Measurements from ENCODE around the gene CAMKV. TPM values are rescaled to one million over a fixed set of nuclear protein-coding genes. Genes with fewer than 3 reads are reported as not detected.
A peak's percentile ranks its signal among the peaks of the same experiment; 100 is the strongest.

Gene CAMKV
- total RNA-seq, 2 donors from 2014 or later, result 0.75 to 7.1 TPM

DNA sequence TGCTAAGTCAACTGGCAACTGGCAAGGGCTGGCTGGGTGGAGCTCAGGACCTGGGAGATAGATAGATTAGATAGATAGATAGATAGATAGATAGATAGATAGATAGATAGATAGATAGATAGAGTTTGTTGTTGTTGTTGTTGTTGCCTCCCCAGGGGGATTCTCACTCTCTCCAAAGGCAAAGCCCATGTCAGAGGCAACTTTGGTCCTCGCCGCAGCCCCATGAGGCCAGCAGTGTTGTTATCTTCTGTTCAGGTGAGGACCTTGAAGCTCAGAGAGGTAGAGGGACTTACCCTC, 41.4 kb upstream of the CAMKV start:
- Mint-ChIP-seq H3K4me1 (peaks cover 42% of the 10 kb centered on the region), H3K27ac (no peak overlapping the region), H3K9me3 (no peaks in the 10 kb centered on the region), H3K4me3 (no peak overlapping the region), H3K36me3 (ENCODE audit: low read depth) (no peaks in the 10 kb centered on the region), H3K27me3 (ENCODE audit: insufficient read depth) (peaks cover 15% of the 10 kb centered on the region)
- H3K27ac ChIP-seq (ENCODE audit: low read depth, low read length), result no peak overlapping the region
- no peaks in the 10 kb centered on the region for H3K9me3 ChIP-seq (ENCODE audit: control insufficient read depth, low read length)
- DNase-seq, result no peak
- no peaks in the 10 kb centered on the region for H3K36me3 ChIP-seq (ENCODE audit: control insufficient read depth, insufficient read depth, low read length)
- no peak overlapping the region for H3K4me3 ChIP-seq (ENCODE audit: low read length)
- H3K27me3 ChIP-seq (ENCODE audit: control insufficient read depth, insufficient read depth, low read length, poor library complexity, severe bottlenecking), result no peaks in the 10 kb centered on the region
- 93 to 96% methylated on average over 2 of the region's 2 CpGs for WGBS, 2 experiments (ENCODE audit: insufficient coverage in 1 of 2, insufficient read length in 1 of 2)
- H3K9ac ChIP-seq (ENCODE audit: extremely low read depth, low read length, poor library complexity, severe bottlenecking), result no peak overlapping the region
- peaks cover 26% of the 10 kb centered on the region for H3K4me1 ChIP-seq (ENCODE audit: control insufficient read depth, insufficient read depth, low read length)
- TF ChIP-seq, protein P1, sequence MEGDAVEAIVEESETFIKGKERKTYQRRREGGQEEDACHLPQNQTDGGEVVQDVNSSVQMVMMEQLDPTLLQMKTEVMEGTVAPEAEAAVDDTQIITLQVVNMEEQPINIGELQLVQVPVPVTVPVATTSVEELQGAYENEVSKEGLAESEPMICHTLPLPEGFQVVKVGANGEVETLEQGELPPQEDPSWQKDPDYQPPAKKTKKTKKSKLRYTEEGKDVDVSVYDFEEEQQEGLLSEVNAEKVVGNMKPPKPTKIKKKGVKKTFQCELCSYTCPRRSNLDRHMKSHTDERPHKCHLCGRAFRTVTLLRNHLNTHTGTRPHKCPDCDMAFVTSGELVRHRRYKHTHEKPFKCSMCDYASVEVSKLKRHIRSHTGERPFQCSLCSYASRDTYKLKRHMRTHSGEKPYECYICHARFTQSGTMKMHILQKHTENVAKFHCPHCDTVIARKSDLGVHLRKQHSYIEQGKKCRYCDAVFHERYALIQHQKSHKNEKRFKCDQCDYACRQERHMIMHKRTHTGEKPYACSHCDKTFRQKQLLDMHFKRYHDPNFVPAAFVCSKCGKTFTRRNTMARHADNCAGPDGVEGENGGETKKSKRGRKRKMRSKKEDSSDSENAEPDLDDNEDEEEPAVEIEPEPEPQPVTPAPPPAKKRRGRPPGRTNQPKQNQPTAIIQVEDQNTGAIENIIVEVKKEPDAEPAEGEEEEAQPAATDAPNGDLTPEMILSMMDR (conservative IDR thresholded peaks at IDR 0.05), result no peak

DNA sequence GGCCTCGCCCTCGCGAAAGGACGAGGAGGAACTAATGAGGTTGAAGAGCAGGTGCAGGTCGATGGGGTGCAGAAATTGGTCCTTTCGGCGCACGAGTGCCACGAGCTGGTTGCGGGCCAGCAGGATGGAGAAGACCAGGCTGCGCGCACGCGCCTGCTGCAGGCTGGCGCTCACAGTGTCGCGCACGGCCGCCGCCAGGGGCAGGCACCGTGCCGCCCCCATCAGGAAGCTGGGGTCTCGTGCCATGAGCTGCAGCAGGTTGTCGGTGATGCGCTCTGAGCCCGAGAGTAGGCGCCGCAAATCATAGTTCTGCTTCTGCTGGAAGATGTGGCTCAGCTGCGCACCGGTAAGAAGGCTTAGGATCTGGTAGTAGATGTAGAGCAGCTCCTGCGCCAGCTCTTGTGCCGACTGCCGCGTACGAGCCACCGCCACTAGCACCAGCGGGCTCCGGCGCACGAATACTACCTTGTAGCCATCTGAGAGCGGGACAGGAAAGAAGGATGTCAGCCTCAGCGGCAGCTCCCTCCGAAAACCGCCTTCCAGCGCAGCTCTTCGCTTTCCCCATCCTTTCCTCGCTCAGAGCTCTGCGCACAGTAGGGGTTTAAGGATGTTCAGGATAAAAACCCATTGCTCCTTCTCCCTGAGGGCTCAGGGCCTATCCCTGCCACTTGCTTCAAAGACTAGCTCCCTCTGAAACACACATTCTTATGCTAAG, 40.9 kb upstream of the CAMKV start:
- H3K27ac Mint-ChIP-seq, result no peak overlapping the region
- Histone ChIP-seq H3K9ac (ENCODE audit: extremely low read depth, low read length, poor library complexity, severe bottlenecking) (no peak overlapping the region), H3K27me3 (ENCODE audit: control insufficient read depth, insufficient read depth, low read length, poor library complexity, severe bottlenecking) (no peaks in the 10 kb centered on the region), H3K36me3 (ENCODE audit: control insufficient read depth, insufficient read depth, low read length) (no peaks in the 10 kb centered on the region), H3K27ac (ENCODE audit: low read depth, low read length) (no peak overlapping the region), H3K9me3 (ENCODE audit: control insufficient read depth, low read length) (no peaks in the 10 kb centered on the region), H3K4me3 (ENCODE audit: low read length) (no peak overlapping the region), H3K4me1 (ENCODE audit: control insufficient read depth, insufficient read depth, low read length) (peaks cover 28% of the 10 kb centered on the region)
- DNase-seq, result peak; percentile 89
- peaks cover 46% of the 10 kb centered on the region for H3K4me1 Mint-ChIP-seq
- peak overlapping the region; percentile 41 for H3K4me3 Mint-ChIP-seq
- TF ChIP-seq, protein P1 (conservative IDR thresholded peaks at IDR 0.05), result peak; percentile 76
- no peaks in the 10 kb centered on the region for H3K9me3 Mint-ChIP-seq
- peaks cover 15% of the 10 kb centered on the region for H3K27me3 Mint-ChIP-seq (ENCODE audit: insufficient read depth)
- no peaks in the 10 kb centered on the region for H3K36me3 Mint-ChIP-seq (ENCODE audit: low read depth)
- WGBS, 2 experiments (ENCODE audit: insufficient coverage in 1 of 2, insufficient read length in 1 of 2), result 39 to 90% methylated on average over 34 to 48 of the region's 48 CpGs

DNA sequence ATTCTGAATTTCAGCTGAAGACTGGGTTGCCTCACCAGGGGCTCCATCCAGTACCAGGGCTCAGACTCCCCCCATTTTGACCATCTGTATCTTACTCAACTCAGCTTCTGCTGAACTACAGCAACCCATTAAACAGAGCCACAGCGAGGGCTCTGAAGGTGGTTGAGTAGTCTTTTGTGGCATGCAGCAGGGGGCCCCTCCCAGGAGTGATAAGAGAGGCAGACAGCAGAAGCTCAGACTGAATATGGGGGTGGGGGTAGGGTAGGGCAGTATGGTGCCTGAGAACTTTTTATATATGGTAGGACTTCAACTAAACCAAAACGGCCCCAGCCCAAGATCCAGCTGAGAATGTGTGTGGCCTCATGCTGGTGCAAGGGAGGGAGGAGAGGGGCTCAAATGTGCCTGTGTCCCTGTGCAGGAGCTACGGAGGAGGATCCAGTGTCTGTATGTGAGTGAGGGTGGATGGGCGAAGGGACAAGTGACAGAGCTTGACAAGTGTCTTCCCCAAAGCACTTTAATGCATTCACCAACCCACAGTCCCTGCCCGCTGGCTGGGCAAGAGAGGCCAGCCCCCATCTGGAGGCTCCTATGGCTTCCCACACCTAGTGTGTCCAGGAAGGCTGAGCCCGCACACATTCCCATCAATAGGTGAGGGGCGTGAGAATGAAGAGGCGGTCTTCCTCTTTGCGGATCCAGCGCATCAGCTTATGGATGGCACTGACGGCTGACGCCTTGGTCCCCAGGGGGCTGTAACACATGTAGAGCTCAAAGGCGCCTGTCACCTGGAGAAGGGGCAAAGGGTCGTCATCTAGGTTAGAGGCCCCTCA, 38.9 kb upstream of the CAMKV start:
- Histone ChIP-seq H3K9me3 (ENCODE audit: control insufficient read depth, low read length) (no peaks in the 10 kb centered on the region), H3K27ac (ENCODE audit: low read depth, low read length) (no peak overlapping the region), H3K27me3 (ENCODE audit: control insufficient read depth, insufficient read depth, low read length, poor library complexity, severe bottlenecking) (no peaks in the 10 kb centered on the region), H3K4me3 (ENCODE audit: low read length) (peak overlapping the region; percentile 36), H3K4me1 (ENCODE audit: control insufficient read depth, insufficient read depth, low read length) (peaks cover 22% of the 10 kb centered on the region), H3K9ac (ENCODE audit: extremely low read depth, low read length, poor library complexity, severe bottlenecking) (no peak overlapping the region), H3K36me3 (ENCODE audit: control insufficient read depth, insufficient read depth, low read length) (no peaks in the 10 kb centered on the region)
- Mint-ChIP-seq H3K36me3 (ENCODE audit: low read depth) (no peaks in the 10 kb centered on the region), H3K4me3 (peak overlapping the region; percentile 13), H3K9me3 (no peaks in the 10 kb centered on the region), H3K27ac (no peak overlapping the region), H3K27me3 (ENCODE audit: insufficient read depth) (peaks cover 15% of the 10 kb centered on the region), H3K4me1 (peaks cover 46% of the 10 kb centered on the region)
- WGBS, 2 experiments (ENCODE audit: insufficient coverage in 1 of 2, insufficient read length in 1 of 2), result 86 to 98% methylated on average over 8 to 13 of the region's 14 CpGs
- peak; percentile 77 for DNase-seq
- TF ChIP-seq, protein P1 (conservative IDR thresholded peaks at IDR 0.05), result no peak

Data from endodermal cell (in vitro differentiated cells).